GM12878 (cell line): ENCODE measurements around the gene NRSN2. TPM values are rescaled to one million over a fixed set of nuclear protein-coding genes. Genes with fewer than 3 reads are reported as not detected.

Experiments used
- ATAC-seq: fragments of 200-7000 bp; cut with Tn5 transposase; 3 replicates; pipeline ENCODE4 v1.9.1; 2020; ENCODE audit warnings: mild to moderate bottlenecking, moderate library complexity
- BruUV-seq: library from RNA; stranded (reverse); fragments of 400-500 nt; replicated peaks from 2 replicates; lab custom pipeline; 2021; lab: Mats Ljungman, UMichigan
- CTCF ChIA-PET: fragments of 300-600 bp; sonication (Branson Sonifier 250); formaldehyde crosslinking; extraction: SDS; loops from one replicate; lab custom pipeline; 2021; ENCODE audit warnings: inconsistent platforms; lab: Yijun Ruan, JAX
- POLR2A ChIA-PET: fragments of 350-600 bp; formaldehyde crosslinking; extraction: SDS; loops from one replicate; lab custom pipeline; 2021; ENCODE audit warnings: inconsistent platforms; lab: Charles Lee
- RAD21 ChIA-PET: fragments of 300-600 bp; sonication (Branson Sonifier 250); formaldehyde crosslinking; loops from one replicate; lab custom pipeline; 2023; ENCODE audit warnings: antibody characterized with exemption; ENCODE audit not compliant: unreplicated experiment; lab: Charles Lee
- SMC1A ChIA-PET: fragments of 300-600 bp; sonication (Branson Sonifier 250); formaldehyde crosslinking; loops from one replicate; lab custom pipeline; 2023; ENCODE audit not compliant: unreplicated experiment, uncharacterized antibody; lab: Charles Lee
- DNase-seq: peaks from one replicate; pipeline ENCODE4 v3.0.0-alpha.2; 2011; ENCODE audit warnings: low read depth, low spot score
- FAIRE-seq: peaks from 3 replicates; lab custom pipeline; 2011; peaks lifted over from hg19 to GRCh38; lab: Jason Lieb, UNC
- H2AFZ ChIP-seq: 2 replicates; pipeline ENCODE4 v1.6.0; 2011; ENCODE audit warnings: low read depth, low read length, control low read depth; ENCODE audit not compliant: control insufficient read depth
- H3K27ac ChIP-seq: 2 replicates; pipeline ENCODE4 v1.5.1; 2011; ENCODE audit warnings: control low read depth; ENCODE audit not compliant: control insufficient read depth, insufficient read depth
- H3K27me3 ChIP-seq, 2 experiments: replicated peaks in 1 of 2; 2 replicates each; pipeline versions ENCODE4 v1.6.0 to v1.6.1; 2011; ENCODE audit warnings: low read length in 1 of 2; ENCODE audit not compliant: control insufficient read depth in 2 of 2, insufficient read depth in 2 of 2
- H3K36me3 ChIP-seq, 2 experiments: 2 replicates each; pipeline ENCODE4 v1.5.1; 2011; ENCODE audit warnings: low read length in 1 of 2; ENCODE audit not compliant: control insufficient read depth in 2 of 2, insufficient read depth in 2 of 2
- H3K4me1 ChIP-seq: 2 replicates; pipeline ENCODE4 v1.6.1; 2011; ENCODE audit warnings: mild to moderate bottlenecking, low read length, moderate library complexity, mixed read lengths; ENCODE audit not compliant: control insufficient read depth, insufficient read depth
- H3K4me2 ChIP-seq: 2 replicates; pipeline ENCODE4 v1.6.0; 2011; ENCODE audit warnings: control low read depth; ENCODE audit not compliant: control insufficient read depth, insufficient read depth
- H3K4me3 ChIP-seq: fragments of 200-600 bp; sonication (generic); 2 replicates; pipeline ENCODE4 v1.5.1; 2016
- H3K79me2 ChIP-seq: 2 replicates; pipeline ENCODE4 v1.6.0; 2011; ENCODE audit warnings: low read length; ENCODE audit not compliant: control insufficient read depth, insufficient read depth
- H3K9ac ChIP-seq: 2 replicates; pipeline ENCODE4 v1.8.0; 2011; ENCODE audit warnings: low read length, control low read depth, mixed read lengths; ENCODE audit not compliant: control insufficient read depth, insufficient read depth
- H3K9me3 ChIP-seq: replicated peaks from 3 replicates; pipeline ENCODE4 v1.5.1; 2011; ENCODE audit warnings: mild to moderate bottlenecking, low read length; ENCODE audit not compliant: control insufficient read depth, insufficient read depth
- H4K20me1 ChIP-seq: 2 replicates; pipeline ENCODE4 v1.6.0; 2011; ENCODE audit not compliant: control insufficient read depth, insufficient read depth
- CEBPZ ChIP-seq: fragments of 150-350 bp; IDR thresholded peaks from 2 replicates; pipeline ENCODE4 v1.6.1; 2016; ENCODE audit warnings: low read depth, low read length
- ZNF592 ChIP-seq: fragments of 450-650 bp; IDR thresholded peaks from 2 replicates; pipeline ENCODE4 v1.6.1; 2017; ENCODE audit warnings: mild to moderate bottlenecking, moderate library complexity
- ZNF687 ChIP-seq: fragments of 450-650 bp; IDR thresholded peaks from 2 replicates; pipeline ENCODE4 v1.6.1; 2017; ENCODE audit warnings: mild to moderate bottlenecking, moderate library complexity
- WGBS: methylation state at CpG from one replicate; pipeline ENCODE4 v1.1.6; 2016; ENCODE audit warnings: low lambda C conversion rate; ENCODE audit not compliant: insufficient replicate concordance, insufficient coverage; ENCODE audit errors: missing lambda C conversion rate; 5-methylcytosine and 5-hydroxymethylcytosine counted together
- in situ Hi-C: fragments of 300-500 bp; cut with MboI; formaldehyde crosslinking; loops from 9 replicates; pipeline ENCODE4 v1.14.3; 2018; ENCODE audit warnings: mixed read lengths
- intact Hi-C: fragments of 100-400 bp; cut with micrococcal nuclease; formaldehyde crosslinking; loops from one replicate; pipeline ENCODE4 v1.14.2; 2022; ENCODE audit not compliant: unreplicated experiment
- polyA plus RNA-seq, 11 experiments: library from polyadenylated mRNA; depleted of rRNA in 4 of 11; unstranded in 6 of 11; stranded (reverse) in 5 of 11; fragments of >200 nt; fragmentation: Nextera tagmentation in 4 of 11; fragmentation: Illumina TruSeq in 1 of 11; extraction: Ambion mirVana in 4 of 11; extraction: Trizol in 1 of 11; gene quantifications; 1 replicate in 1 of 11; 2 replicates in 10 of 11; pipeline versions ENCODE4 v1.2.1 to v1.2.3, GENCODE V29; 2011 to 2016; ENCODE audit warnings: inconsistent platforms in 2 of 11, missing spikeins in 2 of 11, low read depth in 1 of 11
- total RNA-seq, 4 experiments: library from RNA; depleted of rRNA in 3 of 4; stranded (reverse); fragments of >200 nt in 3 of 4; fragmentation: Illumina TruSeq in 1 of 4; extraction: Trizol in 1 of 4; gene quantifications; 2 replicates each; pipeline versions ENCODE4 v1.2.1 to v1.2.3, GENCODE V29; 2013 to 2021

Gene NRSN2
- total and polyA plus RNA-seq, 10 of the 15 experiments (the other 5 are each of a cell fraction or from before 2014, with no cell fraction given), result 6.2 to 32.4 (median 13.0) TPM

- no peak for DNase-seq
- WGBS, result 78% methylated on average over 10 of the region's 10 CpGs
- TF ChIP-seq CEBPZ (no peak), ZNF687 (no peak), ZNF592 (no peak)
- Histone ChIP-seq H3K79me2 (no peaks in the 10 kb centered on the region), H3K9ac (no peak overlapping the region), H3K4me3 (no peak overlapping the region), H3K27me3 (no peaks in the 10 kb centered on the region), H3K36me3 (no peaks in the 10 kb centered on the region), H2AFZ (no peak overlapping the region), H3K4me2 (no peak overlapping the region), H3K4me1 (peaks cover 8% of the 10 kb centered on the region), H3K9me3 (no peaks in the 10 kb centered on the region), H3K27ac (no peak overlapping the region), H4K20me1 (no peaks in the 10 kb centered on the region; the same call in 1 of the 2 replicates)
- BruUV-seq, result no TSS peak
- RAD21 ChIA-PET, result no interaction called here
- intact Hi-C loops (no loop called here), in situ Hi-C loops (loop anchor here (10.0 kb wide), 1 partner anchor 378 kb away; no protein-coding TSS in a partner anchor)
- SMC1A ChIA-PET, result interaction anchor here (1.1 kb wide), 1 partner anchor 120 kb away, joined by 3 read pairs; no protein-coding TSS in a partner anchor
- no peak for FAIRE-seq
- POLR2A ChIA-PET, result no interaction called here
- CTCF ChIA-PET, result no interaction called here
- no peak for ATAC-seq
Observed at GRCh38 chr20:356745-357144, 9.8 kb downstream of the NRSN2 start.
